Hepatic stellate cell (primary cell): ENCODE results near the gene KCND2.

Experiments
- DNase-seq: peaks from one replicate; pipeline ENCODE4 v3.0.0; 2011; ENCODE audit warnings: low spot score

The KCND2 gene

DNA sequence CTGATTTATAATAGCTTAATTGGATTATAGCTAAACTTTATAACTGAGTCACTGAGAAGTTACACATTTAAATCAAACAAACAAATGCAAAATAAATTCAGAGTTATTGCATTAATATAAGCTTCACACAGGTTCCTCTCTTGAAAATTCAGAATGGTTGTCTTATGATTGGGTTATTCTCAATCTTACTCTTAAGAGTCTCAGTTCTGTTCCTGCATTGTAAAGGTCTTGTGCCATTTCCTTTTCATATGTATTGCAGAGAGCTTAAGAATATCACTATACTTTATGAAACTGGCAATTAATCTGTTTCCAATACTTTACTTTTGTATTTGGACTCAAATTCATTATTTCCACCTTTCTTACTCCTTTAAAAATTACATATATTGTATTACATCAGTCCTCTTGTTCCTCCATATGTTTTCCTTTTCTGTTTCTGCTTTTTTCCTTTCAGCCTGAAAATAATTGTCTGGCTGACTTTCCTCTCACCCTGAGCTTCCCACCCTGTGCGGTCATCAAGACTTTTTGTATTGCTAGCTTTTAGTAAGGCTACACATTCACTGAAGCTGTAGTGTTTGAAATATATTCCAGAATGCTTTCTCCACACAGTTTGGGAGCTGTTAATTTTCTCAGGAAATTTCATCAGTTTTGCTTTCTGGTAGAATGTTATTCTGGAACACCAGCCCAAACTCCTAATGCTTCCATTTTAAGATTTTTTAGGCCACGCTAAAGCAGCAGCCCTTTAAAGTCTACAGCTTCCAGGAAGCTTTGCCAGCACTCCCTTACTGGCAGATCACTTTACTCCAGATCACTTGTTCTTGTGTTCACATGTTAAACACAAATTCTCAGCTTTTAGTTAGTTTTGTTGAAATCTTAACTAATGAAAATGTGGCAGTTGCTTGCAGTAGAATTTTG, 139.4 kb downstream of the KCND2 start:
- DNase-seq, result no peak

GRCh38 chr7:120413164-120413563, 140.2 kb downstream of the KCND2 start:
- no peak for DNase-seq

DNA sequence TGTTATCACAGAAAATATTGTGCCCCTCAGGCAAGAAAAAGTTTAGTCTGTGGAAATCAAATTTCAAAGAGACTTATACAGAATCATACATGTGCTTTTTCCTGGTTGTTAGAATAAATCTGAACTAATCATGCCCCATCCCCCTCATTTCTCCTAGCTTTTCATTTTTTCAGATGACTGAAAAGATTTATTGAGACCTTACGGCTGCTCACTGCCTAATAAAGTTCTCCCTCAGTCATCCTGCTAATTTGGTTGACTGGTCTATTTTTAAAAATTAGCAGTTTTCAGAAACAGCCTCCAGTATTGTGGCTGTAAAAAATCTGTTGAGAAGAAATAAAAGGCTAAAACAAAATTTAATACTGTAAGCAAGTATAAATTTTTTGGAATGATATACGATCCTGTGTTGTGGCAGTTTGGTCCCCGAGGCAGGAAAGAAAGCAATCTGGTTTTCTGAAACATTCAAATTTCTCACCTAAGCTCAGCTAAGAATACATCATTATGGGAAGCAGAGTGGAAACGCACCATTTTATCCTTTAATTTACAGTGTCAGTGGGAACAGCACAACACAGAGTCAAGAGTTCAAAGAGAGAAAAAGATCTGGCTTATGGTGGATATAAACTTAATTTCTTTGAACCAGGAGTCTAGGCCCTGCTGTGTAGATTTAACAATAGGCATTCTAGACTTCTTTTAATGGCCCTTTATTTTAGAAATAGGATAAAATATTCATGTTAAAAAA, 144.4 kb downstream of the KCND2 start:
- no peak for DNase-seq

- no peak for DNase-seq
Measured at GRCh38 chr7:120421151-120421651, 148.2 kb downstream of the KCND2 start.

- DNase-seq, result no peak
Measured at GRCh38 chr7:120431016-120431415, 158.0 kb downstream of the KCND2 start.

GRCh38 chr7:120436487-120437060, 163.6 kb downstream of the KCND2 start:
- no peak for DNase-seq

GRCh38 chr7:120441850-120442249, 168.9 kb downstream of the KCND2 start:
- DNase-seq, result no peak

GRCh38 chr7:120442838-120443237, 169.9 kb downstream of the KCND2 start:
- no peak for DNase-seq

DNA sequence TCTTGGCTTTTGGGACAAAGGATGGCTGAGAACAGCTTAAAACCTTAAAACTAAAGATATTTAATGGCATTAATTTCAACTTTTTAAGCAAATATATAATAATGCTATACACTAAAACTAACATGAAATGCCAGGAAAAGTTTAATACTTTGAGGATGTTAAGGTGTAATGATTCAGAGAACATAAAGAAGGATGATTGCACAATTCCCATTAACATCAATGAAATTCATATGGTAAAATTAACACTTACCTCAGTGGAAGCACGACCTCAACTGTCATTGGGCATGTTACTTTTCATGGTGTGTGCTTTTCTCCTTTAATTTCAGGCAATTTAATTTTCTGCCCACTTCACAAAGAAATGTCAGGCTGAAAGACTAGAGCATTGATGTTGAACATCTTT, 171.7 kb downstream of the KCND2 start:
- DNase-seq, result no peak

- no peak for DNase-seq
Measured at GRCh38 chr7:120445276-120445675, 172.3 kb downstream of the KCND2 start.

GRCh38 chr7:120452665-120453064, 179.7 kb downstream of the KCND2 start:
- no peak for DNase-seq

DNA sequence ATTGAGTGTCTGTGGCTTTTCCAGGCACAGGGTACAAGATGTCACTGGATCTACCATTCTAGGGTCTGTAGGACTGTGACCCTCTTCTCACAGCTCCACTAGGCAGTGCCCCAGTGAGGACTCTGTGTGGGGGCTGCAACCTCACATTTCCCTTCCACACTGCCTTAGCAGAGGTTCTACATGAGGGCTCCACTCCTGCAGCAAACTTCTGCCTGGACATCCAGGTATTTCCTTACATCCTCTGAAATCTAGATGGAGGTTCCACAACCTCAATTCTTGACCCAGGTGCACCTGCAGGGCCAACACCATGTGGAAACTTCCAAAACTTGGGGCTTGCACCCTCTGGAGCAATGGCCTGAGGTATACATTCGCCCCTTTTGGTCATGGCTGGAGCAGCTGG, 183.7 kb downstream of the KCND2 start:
- no peak for DNase-seq

DNA sequence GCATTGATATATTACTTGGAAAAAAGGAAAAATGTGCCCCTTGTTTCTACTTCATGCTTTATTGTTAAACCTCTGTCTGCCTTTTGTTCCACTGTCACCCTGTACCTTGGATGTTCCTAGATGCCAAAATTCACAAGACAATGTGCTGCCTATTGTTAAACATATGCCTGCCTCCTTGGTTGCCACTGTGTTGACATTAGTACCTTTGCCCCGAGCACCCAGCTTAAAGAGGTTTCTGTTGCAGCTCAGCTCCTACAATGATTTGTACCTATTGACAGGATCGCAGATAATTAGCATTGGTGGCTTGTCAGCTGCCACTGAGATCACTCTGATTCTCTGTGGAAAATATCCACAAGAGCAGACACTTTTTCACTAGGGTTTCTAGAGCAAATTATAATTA, 188.0 kb downstream of the KCND2 start:
- DNase-seq, result no peak

DNA sequence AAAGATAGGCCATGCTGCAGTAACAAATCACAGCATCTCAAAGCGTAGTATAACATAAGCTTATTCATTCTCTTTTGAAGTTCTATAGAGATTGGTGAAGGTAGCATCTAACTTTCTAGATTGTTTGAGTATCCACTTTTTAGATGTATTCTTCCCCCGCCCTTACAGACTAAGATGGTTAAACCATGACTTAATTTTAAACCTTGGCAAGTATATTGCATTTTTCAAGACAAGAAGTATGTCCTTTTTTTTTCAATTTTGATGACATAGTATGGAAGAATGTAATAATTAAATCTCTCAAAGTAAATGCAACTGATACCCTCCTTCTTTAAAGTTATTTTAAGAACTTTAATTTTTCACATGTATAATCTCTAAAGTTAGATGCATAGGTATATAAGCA, 190.0 kb downstream of the KCND2 start:
- peak; percentile 11 for DNase-seq

DNA sequence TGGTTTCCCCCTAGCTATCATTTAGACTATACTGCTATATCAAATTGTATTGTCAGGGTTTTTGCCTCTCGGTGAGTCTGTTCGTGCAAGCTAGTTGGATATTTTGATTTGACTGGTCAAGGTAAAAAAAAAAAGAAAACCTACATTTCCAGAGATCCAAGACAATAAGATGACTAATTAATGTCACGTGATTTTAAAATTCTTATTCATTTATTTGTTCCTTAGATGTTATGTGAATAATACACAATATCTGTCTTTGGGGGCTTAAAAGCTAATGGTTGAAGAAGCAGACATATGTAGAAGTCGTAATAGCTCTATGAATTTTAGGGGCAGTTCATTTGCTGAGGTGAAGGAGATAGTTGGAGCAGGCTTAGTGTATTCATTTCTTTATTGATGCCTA, 191.1 kb downstream of the KCND2 start:
- no peak for DNase-seq

- no peak for DNase-seq
Measured at GRCh38 chr7:120467676-120468075, 194.7 kb downstream of the KCND2 start.

DNA sequence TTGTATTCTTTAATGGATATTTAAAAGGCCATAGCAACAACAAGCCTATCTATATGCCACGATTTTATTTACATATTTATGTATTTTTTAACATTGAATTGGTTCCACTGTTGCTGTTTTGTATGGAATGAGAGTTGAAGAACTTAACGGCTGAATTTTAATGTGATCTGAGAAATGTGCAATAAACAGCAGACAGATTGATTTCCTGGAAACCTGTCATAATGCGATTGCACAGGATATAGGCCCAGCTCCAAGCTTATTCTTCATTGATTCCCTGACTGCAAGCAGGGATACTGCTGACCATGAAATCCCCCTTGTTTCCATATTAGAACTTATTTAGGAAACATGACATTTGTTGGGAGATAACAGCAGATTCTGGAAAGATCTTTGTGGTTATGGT, 195.6 kb downstream of the KCND2 start:
- no peak for DNase-seq

GRCh38 chr7:120472892-120473291, 199.9 kb downstream of the KCND2 start:
- DNase-seq, result no peak

- no peak for DNase-seq
Measured at GRCh38 chr7:120473352-120473751, 200.4 kb downstream of the KCND2 start.

- no peak for DNase-seq
Measured at GRCh38 chr7:120475994-120476393, 203.0 kb downstream of the KCND2 start.

GRCh38 chr7:120480472-120480871, 207.5 kb downstream of the KCND2 start:
- no peak for DNase-seq

DNA sequence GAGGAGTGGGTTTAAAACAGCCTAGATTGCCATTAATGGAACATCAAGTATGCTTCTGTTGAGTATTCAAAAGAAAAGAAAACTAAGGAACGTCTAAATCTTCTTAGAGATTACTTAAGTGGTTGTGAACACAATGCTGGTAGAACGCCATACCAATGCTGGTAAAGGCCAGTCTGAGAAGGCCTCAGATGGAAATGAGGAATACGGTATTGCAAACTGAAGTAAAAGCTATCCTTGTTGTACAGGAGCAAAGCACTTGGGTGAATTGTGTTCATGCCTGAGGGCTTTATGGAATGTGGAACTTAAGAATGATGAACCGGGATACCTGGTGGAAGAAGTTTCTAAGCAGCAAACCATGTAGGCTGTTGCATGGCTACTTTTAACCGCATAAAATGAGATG, 208.0 kb downstream of the KCND2 start:
- DNase-seq, result no peak

DNA sequence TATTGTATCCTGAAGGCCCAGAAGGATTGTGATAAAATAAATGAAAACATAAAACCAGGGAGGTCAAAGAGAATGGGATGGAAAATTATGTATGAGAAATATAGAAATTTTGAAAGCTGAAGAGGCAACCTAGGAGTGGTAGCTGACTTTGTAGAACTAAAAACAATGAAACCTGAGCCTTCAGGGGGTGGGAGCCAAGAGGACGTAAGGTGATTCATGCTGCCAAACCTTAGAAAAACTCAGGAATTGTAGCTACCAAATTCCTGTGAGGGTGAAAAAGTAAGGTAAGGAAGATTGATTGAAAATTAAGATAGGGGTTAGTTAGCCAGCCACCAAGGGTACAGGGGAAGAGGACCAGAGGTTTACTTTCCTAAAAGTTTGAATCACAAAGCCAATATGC, 213.2 kb downstream of the KCND2 start:
- no peak for DNase-seq
